Hepatic stellate cell (primary cell): Measurements from ENCODE around the gene CCDC195.
"Not testable (repeated sequence)": the region's sequence is repeated elsewhere in the genome, so short reads cannot be mapped to it uniquely, and the experiment has no call there.

Source experiments
- DNase-seq: peaks from one replicate; pipeline ENCODE4 v3.0.0; 2011; ENCODE audit warnings: low spot score

The CCDC195 gene

GRCh38 chr2:224690868-224691267 is 25.3 kb downstream of the CCDC195 start:
- DNase-seq = no peak

GRCh38 chr2:224689539-224689938 is 26.6 kb downstream of the CCDC195 start:
- no peak for DNase-seq

GRCh38 chr2:224688997-224689396 is 27.2 kb downstream of the CCDC195 start:
- no peak for DNase-seq

- DNase-seq = no peak
Measured at GRCh38 chr2:224687156-224687555, 29.0 kb downstream of the CCDC195 start.

- no peak for DNase-seq
Measured at GRCh38 chr2:224685121-224685520, 31.0 kb downstream of the CCDC195 start.

- no peak for DNase-seq
Measured at GRCh38 chr2:224682134-224682533, 34.0 kb downstream of the CCDC195 start.

GRCh38 chr2:224671731-224672130 is 44.4 kb downstream of the CCDC195 start:
- DNase-seq = no peak

GRCh38 chr2:224670203-224670602 is 46.0 kb downstream of the CCDC195 start:
- no peak for DNase-seq

- no peak for DNase-seq
Measured at GRCh38 chr2:224669449-224669848, 46.7 kb downstream of the CCDC195 start.

GRCh38 chr2:224668123-224668909 is 47.8 kb downstream of the CCDC195 start:
- DNase-seq = no peak

- no peak for DNase-seq
Measured at GRCh38 chr2:224666951-224667553, 49.1 kb downstream of the CCDC195 start.

GRCh38 chr2:224663322-224663721 is 52.8 kb downstream of the CCDC195 start:
- not testable (repeated sequence) for DNase-seq

- not testable (repeated sequence) for DNase-seq
Measured at GRCh38 chr2:224661708-224662107, 54.5 kb downstream of the CCDC195 start.

- DNase-seq = no peak
Measured at GRCh38 chr2:224659714-224660113, 56.5 kb downstream of the CCDC195 start.

GRCh38 chr2:224658780-224659405 is 57.3 kb downstream of the CCDC195 start:
- no peak for DNase-seq

GRCh38 chr2:224657349-224657748 is 58.8 kb downstream of the CCDC195 start:
- no peak for DNase-seq

GRCh38 chr2:224655006-224655537 is 61.1 kb downstream of the CCDC195 start:
- no peak for DNase-seq
